Stomach (tissue), 19 donors: Measurements from ENCODE around the gene CCDC51. TPM values are rescaled to one million over a fixed set of nuclear protein-coding genes. Genes with fewer than 3 reads are reported as not detected.
A peak's percentile ranks its signal among the peaks of the same experiment; 100 is the strongest.
"Not testable (repeated sequence)": the region's sequence is repeated elsewhere in the genome, so short reads cannot be mapped to it uniquely, and the experiment has no call there.

Experiments
- DNase-seq, 2 donors: peaks; one replicate each; pipeline versions ENCODE4 v3.0.0 to v3.0.0-alpha.2; 2013 to 2019
- H3K27ac ChIP-seq, 5 donors: fragments of 200-600 bp in 4 of 5; sonication (generic) in 4 of 5; one replicate each; pipeline ENCODE4 v1.5.1; 2013 to 2019; ENCODE audit warnings: mild to moderate bottlenecking in 1 of 5, moderate library complexity in 1 of 5
- H3K27me3 ChIP-seq, 3 donors: fragments of 200-600 bp; sonication (generic); one replicate each; pipeline ENCODE4 v1.5.1; 2017 to 2019; ENCODE audit warnings: mixed run types in 1 of 3
- H3K36me3 ChIP-seq, 4 donors: fragments of 200-600 bp; sonication (generic); 1 replicate in 3 of 4; 2 replicates in 1 of 4; pipeline ENCODE4 v1.5.1; 2016 to 2019
- H3K4me1 ChIP-seq, 4 donors: fragments of 200-600 bp; sonication (generic); one replicate each; pipeline ENCODE4 v1.5.1; 2016 to 2019
- H3K4me3 ChIP-seq, 4 donors: fragments of 200-600 bp; sonication (generic) in 3 of 4; one replicate each; pipeline ENCODE4 v1.5.1; 2016 to 2019; ENCODE audit warnings: mild to moderate bottlenecking in 1 of 4
- H3K9me3 ChIP-seq, 4 donors: fragments of 200-600 bp; sonication (generic); one replicate each; pipeline ENCODE4 v1.5.1; 2016 to 2019
- CTCF ChIP-seq, 7 experiments: fragments of 450-650 bp in 4 of 7; fragments of 200-600 bp in 3 of 7; sonication (generic) in 3 of 7; IDR thresholded peaks; one replicate each; pipeline ENCODE4 v1.5.1; 2016 to 2019; ENCODE audit warnings: antibody characterized with exemption in 7 of 7, control low read depth in 2 of 7, mild to moderate bottlenecking in 1 of 7
- EP300 ChIP-seq: sonication (generic); formaldehyde crosslinking; IDR thresholded peaks from one replicate; pipeline ENCODE4 v1.6.1; 2017; ENCODE audit warnings: antibody characterized with exemption
- POLR2A ChIP-seq, 4 donors: fragments of 450-650 bp; IDR thresholded peaks; one replicate each; pipeline ENCODE4 v1.6.1; 2016; ENCODE audit warnings: antibody characterized with exemption in 4 of 4, control low read depth in 2 of 4, mild to moderate bottlenecking in 1 of 4, moderate library complexity in 1 of 4
- POLR2AphosphoS5 ChIP-seq, 3 donors: sonication (generic); formaldehyde crosslinking; IDR thresholded peaks; one replicate each; pipeline ENCODE4 v1.6.1; 2016; ENCODE audit warnings: antibody characterized with exemption in 3 of 3
- WGBS, 5 donors: extraction: QIAGEN DNeasy Blood & Tissue Kit in 3 of 5; methylation state at CpG; one replicate each; pipeline versions ENCODE4 v1.1.5 to v1.1.7; 2013 to 2018; 5-methylcytosine and 5-hydroxymethylcytosine counted together
- intact Hi-C: fragments of 100-400 bp; cut with DNase I; formaldehyde crosslinking; loops from one replicate; pipeline ENCODE4 v1.15.1; 2023; ENCODE audit warnings: low total_unique reads
- long read RNA-seq, 10 donors: transcript quantifications; one replicate each; lab custom pipeline, GENCODE V29; 2026
- polyA plus RNA-seq, 3 donors: library from polyadenylated mRNA; stranded (reverse); fragments of 200-250 nt; gene quantifications; one replicate each; pipeline ENCODE4 v1.2.3, GENCODE V29; 2013
- total RNA-seq, 5 donors: library from RNA; depleted of rRNA; stranded (reverse); fragments of >200 nt; gene quantifications; one replicate each; pipeline versions ENCODE4 v1.1.0 to v1.2.3, GENCODE V29; 2014 to 2016
- donor health status: healthy with polysubstance abuse.
- donor health status: Bipolar disorder and iron deficiency.
- donor health status: healthy.

The CCDC51 gene
- total RNA-seq (10 to 100 TPM in 1 of 5 donors, 1 to 10 TPM in 4; 1.8 to 12.5 (median 7.1) TPM), polyA plus RNA-seq (10 to 100 TPM in 1 of 3 donors, 1 to 10 TPM in 2; 6.0 to 10.3 (median 9.5) TPM)
- long read RNA-seq, donor 1, partial matches to known transcripts, result 0 of 1 reads
- long read RNA-seq, donor 1, other reads (novel, unspliced or antisense), result 0 of 1 reads
- long read RNA-seq, donor 2, partial matches to known transcripts, result 0 of 4 reads
- long read RNA-seq, donor 2, other reads (novel, unspliced or antisense), result 0 of 4 reads
- long read RNA-seq, donor 3, partial matches to known transcripts, result 0 of 3 reads
- long read RNA-seq, donor 3, other reads (novel, unspliced or antisense), result 0 of 3 reads
- long read RNA-seq, donor 4, result 0 reads
- long read RNA-seq, donor 5, partial matches to known transcripts, result 0 of 5 reads
- long read RNA-seq, donor 5, other reads (novel, unspliced or antisense), result 0 of 5 reads
- long read RNA-seq, donor 6, result 0 reads
- long read RNA-seq, donor 7, partial matches to known transcripts, result 280 of 745 reads
- long read RNA-seq, donor 7, other reads (novel, unspliced or antisense), result 463 of 745 reads
- long read RNA-seq, donor 8, partial matches to known transcripts, result 0 of 2 reads
- long read RNA-seq, donor 8, other reads (novel, unspliced or antisense), result 0 of 2 reads
- long read RNA-seq, donor 9, partial matches to known transcripts, result 5 of 8 reads
- long read RNA-seq, donor 9, other reads (novel, unspliced or antisense), result 0 of 8 reads
- long read RNA-seq, donor 10, result 0 reads

GRCh38 chr3:48439820-48440589, at the start of gene CCDC51, which contains the start of gene TMA7:
TSS of gene CCDC51 (minus strand) at chr3:48440119. CDS start at chr3:48435128, 4,991 bp downstream.
TSS of gene TMA7 (plus strand) at chr3:48440257. CDS start at chr3:48440297, 40 bp downstream.
- Histone ChIP-seq H3K9me3 (no peaks in the 10 kb centered on the region), H3K27me3 (no peaks in the 10 kb centered on the region), H3K36me3 (peaks cover 4 to 36% (median 34%) of the 10 kb centered on the region in 4 donors), H3K4me3 (peak within 1 kb of the TSS; percentile 70 to 88 (median 80)), H3K27ac (peak within 1 kb of the TSS; percentile 90 to 95 (median 94)), H3K4me1 (peaks cover 17 to 43% (median 30%) of the 10 kb centered on the region in 4 donors)
- peak; percentile 86 to 99 (median 99) for TF ChIP-seq POLR2AphosphoS5 (IDR thresholded peaks at IDR 0.05)
- no peak for TF ChIP-seq CTCF (IDR thresholded peaks at IDR 0.05)
- TF ChIP-seq EP300, result no peak
- TF ChIP-seq POLR2A (IDR thresholded peaks at IDR 0.05), result peak in 2 of 4 donors; percentile 86 to 91
- WGBS, 5 donors, result 0 to 2% (median 1%) methylated on average over 48 to 54 of the region's 54 CpGs
- intact Hi-C loops, result no loop called here
- DNase-seq, result peak; percentile 99

- intact Hi-C loops, result no loop called here
- TF ChIP-seq CTCF (IDR thresholded peaks at IDR 0.05) (no peak), POLR2A (IDR thresholded peaks at IDR 0.05) (no peak), EP300 (no peak), POLR2AphosphoS5 (IDR thresholded peaks at IDR 0.05) (no peak)
- Histone ChIP-seq H3K36me3 (peaks cover 0 to 6% (median 0%) of the 10 kb centered on the region in 4 donors), H3K27ac (no peak overlapping the region), H3K4me1 (no peaks in the 10 kb centered on the region), H3K9me3 (no peaks in the 10 kb centered on the region), H3K27me3 (no peaks in the 10 kb centered on the region), H3K4me3 (no peak overlapping the region)
- WGBS, 5 donors, result 93 to 96% (median 95%) methylated on average over 5 of the region's 5 CpGs
- no peak for DNase-seq
Observed at GRCh38 chr3:48486952-48487351, 47.0 kb upstream of the CCDC51 start.

DNA sequence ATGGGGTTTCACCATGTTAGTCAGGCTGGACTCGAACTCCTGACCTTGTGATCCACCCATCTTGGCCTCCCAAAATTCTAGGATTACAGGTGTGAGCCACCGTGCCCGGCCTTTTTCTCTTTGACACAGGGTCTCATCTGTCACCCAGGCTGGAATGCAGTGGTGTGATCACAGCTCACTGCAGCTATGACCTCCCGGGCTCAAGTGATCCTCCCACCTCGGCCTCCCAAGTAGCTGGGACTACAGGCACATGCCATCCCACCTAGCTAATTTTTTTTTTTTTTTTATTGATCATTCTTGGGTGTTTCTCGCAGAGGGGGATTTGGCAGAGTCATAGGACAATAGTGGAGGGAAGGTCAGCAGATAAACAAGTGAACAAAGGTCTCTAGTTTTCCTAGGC, 42.9 kb upstream of the CCDC51 start:
- H3K9me3 ChIP-seq, H3K27me3 ChIP-seq, H3K27ac ChIP-seq, intact Hi-C loops, H3K4me3 ChIP-seq, DNase-seq, H3K4me1 ChIP-seq: not testable (repeated sequence)
- peaks cover 0 to 19% (median 14%) of the 10 kb centered on the region in 4 donors for H3K36me3 ChIP-seq
- 90 to 99% (median 95%) methylated on average over 6 of the region's 6 CpGs for WGBS, 5 donors

- DNase-seq, intact Hi-C loops, H3K4me3 ChIP-seq, H3K9me3 ChIP-seq, H3K27ac ChIP-seq, H3K27me3 ChIP-seq, H3K4me1 ChIP-seq: not testable (repeated sequence)
- WGBS, 5 donors, result 94 to 97% (median 96%) methylated on average over 11 of the region's 11 CpGs
- H3K36me3 ChIP-seq, result peaks cover 0 to 35% (median 28%) of the 10 kb centered on the region in 4 donors
Observed at GRCh38 chr3:48480891-48481290, 41.0 kb upstream of the CCDC51 start.
